Dermis microvascular lymphatic vessel endothelial cell (primary cell): ENCODE results near the gene SPATA21. TPM values are rescaled to one million over a fixed set of nuclear protein-coding genes. Genes with fewer than 3 reads are reported as not detected.

Experiments used
- DNase-seq, 2 donors: peaks; one replicate each; pipeline versions ENCODE4 v3.0.0 to v3.0.0-alpha.2; 2010; ENCODE audit warnings: low read depth in 2 of 2
- total RNA-seq: library from RNA; depleted of rRNA; stranded (reverse); fragments of >200 nt; gene quantifications from 2 replicates; pipeline ENCODE4 v1.2.1, GENCODE V29; 2014

Gene SPATA21
- total RNA-seq, 1 donor from 2014 or later: not detected

DNA sequence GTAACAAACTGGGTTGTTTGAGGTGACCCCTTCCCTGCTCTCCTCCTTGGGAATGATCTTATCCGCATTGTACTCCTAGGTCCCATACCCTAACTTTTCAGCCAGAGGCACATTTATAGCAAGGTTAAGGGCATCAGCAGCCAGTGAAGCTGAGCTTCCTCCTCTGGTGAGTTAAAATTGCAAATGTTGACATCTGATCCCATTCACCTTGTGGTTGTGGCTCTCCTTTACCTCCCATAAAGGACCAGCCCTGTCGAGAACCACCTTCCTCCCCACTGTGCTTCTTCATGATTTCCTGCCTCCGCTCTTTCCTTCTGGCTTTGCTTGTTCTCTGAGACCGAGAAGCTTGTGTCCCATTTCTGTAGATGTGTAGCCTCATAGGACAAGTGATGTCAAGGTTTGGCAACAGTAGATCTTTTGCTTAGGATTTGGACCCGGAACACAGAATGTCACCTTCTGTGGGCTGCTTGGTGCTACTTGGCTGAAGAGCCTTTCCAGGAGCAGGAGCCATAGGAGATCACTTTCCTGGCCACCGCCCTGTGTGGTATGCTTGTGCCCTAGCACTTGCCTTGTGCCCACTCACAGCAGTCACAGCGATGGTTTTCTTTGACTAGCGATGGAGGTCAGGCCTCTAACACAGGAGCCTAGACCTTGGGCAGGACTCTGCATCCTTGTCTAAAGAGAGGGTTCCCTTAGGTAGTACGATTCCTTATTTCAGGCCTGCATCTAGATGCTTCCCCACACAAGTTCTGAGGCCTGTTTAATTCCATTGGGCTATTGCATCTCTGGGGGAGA, 51.4 kb downstream of the SPATA21 start:
- no peak for DNase-seq

DNA sequence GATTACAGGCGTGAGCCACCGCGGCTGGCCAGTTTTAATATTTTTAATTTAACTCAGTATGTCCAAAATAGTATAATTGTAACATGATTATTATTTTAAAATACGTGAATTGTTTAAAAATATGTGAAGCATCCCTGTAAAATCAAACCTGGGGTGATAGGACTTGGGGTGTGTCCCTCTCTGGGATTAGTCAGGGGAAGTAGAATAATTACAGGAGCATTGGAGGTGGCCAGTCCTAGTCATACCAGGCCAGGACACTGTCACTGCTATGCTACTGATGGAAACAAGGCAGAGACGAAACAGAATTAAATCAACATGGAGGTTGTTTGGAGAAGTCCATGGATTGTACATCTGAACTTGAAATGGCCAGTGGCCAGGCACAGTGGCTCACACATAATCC, 53.3 kb downstream of the SPATA21 start:
- no peak for DNase-seq

DNA sequence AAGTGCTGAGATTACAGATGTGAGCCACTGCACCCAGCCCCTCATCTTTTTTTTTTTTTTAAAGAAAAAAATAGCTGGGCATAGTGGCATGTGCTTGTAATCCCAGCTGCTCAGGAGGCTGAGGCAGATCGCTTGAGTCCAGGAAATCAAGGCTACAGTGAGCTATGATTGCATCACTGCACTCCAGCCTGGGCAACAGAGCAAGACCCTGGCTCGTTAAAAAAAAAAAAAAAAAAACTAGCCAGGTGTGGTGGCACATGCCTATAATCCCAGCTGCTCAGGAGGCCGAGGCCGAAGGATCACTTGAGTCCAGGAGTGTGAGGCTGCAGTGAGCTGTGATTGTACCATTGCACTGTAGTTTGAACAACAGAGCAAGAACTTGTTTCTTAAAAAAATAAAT, 56.4 kb downstream of the SPATA21 start:
- DNase-seq: no peak

DNA sequence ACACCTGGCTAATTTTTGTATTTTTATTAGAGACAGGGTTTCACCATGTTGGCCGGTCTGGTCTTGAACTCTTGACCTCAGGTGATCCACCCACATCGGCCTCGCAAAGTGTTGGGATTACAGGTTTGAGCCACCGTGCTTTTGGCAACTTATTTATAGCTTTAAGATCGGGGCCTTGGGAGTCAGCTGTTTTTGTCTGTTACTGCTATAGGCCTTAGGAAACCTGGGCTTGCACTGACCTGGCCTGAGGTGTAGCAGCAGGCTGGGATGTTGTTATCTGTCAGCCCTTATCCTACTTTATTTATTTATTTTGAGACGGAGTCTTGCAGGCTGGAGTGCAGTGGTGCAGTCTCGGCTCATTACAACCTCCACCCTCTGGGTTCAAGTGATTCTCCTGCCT, 58.8 kb downstream of the SPATA21 start:
- DNase-seq: no peak

DNA sequence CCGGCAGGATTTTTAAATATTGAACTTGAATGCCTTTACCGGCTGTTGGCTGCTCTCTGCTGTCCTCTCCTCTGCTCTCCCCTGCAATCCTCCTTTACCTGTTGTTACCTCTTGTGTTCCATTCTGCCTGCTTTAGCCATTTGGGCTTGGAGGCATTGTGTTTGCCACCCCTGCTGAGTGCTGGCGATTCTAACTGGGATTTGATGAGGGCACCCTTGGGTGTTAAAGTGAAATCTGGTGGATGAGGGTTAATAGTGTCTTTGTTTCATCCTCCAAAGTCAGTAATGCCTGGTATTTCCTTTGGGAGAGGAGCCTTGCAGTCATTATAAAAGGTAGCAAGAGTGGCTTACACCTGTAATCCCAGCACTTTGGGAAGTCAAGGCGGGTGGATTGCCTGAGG, 60.3 kb downstream of the SPATA21 start:
- DNase-seq: no peak

DNA sequence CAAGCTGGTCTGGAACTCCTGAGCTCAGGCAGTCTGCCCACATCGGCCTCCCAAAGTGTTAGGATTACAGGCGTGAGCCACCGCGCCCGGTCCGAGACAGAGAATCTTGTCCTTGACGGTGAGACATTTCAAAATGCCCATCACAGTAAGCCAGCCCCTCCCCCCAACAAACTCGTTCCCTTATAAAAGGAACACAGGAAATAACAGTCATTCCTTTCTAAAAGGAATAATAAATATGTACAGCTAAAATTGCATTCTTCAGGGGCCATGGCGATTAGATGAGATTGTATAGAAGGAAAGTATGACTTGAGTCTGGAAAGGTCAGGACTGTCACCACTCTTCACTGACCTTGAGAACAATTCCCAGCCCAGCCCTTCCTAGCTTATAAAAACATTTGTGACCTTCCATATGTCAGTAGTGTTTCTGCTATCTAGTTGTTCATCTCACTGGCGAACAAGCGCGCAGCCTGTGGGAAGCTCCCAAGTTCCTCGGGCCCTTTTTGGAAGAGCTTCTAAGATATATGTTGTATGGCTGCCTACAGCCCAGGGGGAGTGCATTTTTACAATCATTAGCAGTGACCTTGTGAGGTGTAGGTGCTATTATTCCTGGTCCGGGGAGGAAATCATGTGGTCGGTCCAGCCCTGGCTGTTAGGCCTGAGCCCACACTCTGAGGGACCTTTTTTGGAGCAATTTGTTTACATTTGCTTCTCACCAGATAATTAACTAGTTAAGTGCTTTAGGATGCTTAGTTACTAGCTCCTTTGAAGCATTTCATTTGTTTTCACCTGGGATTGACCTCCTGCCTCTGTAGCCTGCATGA, 61.5 kb downstream of the SPATA21 start:
- peak in 1 of 2 donors; percentile 85 for DNase-seq

DNA sequence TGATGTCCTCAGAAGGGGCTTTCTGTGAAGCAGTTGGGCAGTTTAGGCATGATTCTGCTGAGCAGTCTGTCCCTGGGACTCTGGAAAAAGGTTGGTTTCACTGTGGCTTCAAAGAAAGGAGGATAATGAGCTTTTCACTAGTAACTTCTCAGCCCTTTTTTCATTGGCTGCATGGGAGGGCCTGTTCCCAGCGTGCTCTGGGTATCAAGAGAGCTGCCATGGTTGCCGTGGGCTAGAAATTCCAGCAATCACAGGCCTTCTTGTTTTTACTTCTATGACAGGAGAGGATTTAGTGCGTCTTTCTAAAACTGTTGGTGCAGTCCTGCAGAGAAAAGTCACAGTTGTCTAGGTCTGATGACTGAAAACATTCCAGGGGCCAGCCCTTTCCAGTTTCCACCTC, 63.0 kb downstream of the SPATA21 start:
- no peak for DNase-seq

DNA sequence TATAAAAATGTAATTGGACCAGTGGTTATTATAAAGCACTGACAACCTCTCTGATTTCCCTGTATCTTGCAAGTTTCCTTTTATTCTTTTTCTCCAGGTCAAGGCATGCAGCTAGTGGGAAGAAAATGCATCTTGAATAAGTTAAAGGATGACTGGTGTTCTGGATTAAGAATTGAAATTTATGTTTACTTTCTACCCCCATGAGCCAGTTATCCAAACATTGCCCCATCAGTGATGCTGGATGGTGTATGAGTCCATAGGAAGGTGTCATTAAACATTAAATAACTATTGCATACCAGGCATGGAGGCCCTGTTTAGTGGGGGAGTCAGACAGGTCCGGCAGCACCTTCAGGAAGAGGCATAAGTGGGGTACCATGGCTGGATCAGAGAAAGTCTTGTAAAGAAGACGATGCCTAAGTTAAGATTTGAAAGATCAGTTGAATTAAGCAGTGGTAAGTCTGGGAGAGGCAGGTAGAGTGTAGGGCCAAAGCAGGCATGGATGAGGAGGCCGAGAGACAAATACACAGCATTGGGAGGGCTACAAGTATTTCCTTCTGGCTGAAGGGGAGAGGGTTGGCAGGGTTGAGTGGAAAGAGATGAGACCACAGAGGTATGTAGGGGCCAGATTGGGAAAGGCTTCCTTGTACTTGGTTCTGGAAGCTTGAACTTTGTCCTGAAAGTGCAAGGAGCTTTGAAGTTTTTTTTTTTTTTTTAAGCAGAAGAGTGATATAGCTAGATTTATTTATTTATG, 64.5 kb downstream of the SPATA21 start:
- no peak for DNase-seq

DNA sequence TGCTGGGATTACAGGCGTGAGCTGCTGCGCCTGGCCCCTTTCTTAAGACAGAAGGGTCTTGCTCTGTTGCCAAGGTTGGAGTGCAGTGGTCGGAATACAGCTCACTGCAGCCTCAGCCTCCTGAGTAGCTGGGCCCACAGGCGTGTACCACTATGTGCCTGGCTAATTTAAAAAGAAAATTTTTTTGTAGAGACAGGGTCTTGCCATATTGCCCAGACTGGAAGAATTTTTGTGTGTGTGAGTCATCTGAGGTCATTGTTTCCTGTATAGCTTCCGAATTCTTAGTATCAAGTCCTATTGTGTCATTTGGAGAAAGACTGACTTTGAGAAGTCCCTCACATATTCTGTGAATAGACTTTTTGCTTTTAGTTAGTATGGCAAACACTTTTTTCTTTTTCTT, 65.5 kb downstream of the SPATA21 start:
- peak; percentile 66 to 86 for DNase-seq

DNA sequence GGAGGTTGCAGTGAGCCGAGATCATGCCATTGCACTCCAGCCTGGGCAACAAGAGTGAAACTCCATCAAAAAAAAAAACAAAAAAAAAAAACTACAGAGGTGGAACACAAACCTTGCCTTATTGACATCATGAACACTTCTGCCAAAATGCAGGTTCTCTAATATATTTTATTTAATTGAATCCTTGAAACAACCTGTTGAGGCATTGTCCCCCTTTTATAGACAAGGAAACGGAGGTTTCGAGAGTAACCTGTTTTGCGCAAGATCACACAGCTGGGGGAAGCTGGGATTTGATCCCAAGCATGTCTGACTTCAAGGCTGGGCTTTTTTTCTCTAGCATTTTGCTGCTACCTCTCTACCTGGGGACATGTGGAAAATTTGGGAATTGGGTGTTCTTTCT, 67.4 kb downstream of the SPATA21 start:
- DNase-seq: no peak

DNA sequence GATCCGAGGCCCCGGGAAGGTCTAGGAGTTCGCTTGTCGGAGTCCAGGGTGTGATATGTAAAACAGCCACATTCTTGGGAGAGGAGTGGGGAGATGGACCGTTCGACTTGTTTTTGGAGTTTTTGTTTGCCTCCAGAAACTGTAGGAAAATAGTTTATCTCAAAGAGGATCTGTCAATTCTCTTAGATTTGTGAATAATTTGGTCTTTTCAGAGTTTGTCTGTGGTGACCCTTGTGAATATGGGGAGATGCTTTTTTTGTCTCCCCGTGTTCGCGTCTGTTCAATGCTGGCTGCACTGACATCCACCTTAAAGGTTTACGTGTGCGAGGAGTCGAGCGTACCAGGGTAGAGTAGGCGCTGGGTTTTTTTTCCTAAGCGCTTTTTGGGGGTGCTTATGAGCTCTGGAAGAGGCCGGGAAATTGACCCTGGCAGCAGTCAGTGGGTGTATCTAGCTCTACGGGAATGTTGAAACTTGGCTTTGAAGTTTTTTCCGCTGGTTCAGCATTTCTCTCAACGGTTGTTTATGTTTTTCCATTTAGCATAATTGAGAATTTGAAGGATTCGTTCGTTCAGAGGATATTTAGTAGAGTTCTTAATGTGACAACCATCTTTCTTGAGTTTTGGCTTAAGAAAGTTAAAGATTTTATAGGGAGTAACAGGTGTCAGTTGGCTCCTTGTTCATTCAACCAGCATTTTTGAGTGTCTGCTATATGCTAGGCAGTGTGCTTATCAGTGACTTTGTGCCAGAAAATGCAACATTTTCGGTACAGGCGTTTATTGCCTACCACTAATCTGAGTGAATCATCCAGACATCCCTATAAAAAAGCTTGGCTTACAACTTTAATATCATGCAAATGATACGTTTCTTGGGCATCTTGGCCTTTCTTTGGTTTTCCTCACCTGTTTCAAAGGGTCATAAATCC, 69.0 kb downstream of the SPATA21 start:
- peak in 1 of 2 donors; percentile 33 for DNase-seq

DNA sequence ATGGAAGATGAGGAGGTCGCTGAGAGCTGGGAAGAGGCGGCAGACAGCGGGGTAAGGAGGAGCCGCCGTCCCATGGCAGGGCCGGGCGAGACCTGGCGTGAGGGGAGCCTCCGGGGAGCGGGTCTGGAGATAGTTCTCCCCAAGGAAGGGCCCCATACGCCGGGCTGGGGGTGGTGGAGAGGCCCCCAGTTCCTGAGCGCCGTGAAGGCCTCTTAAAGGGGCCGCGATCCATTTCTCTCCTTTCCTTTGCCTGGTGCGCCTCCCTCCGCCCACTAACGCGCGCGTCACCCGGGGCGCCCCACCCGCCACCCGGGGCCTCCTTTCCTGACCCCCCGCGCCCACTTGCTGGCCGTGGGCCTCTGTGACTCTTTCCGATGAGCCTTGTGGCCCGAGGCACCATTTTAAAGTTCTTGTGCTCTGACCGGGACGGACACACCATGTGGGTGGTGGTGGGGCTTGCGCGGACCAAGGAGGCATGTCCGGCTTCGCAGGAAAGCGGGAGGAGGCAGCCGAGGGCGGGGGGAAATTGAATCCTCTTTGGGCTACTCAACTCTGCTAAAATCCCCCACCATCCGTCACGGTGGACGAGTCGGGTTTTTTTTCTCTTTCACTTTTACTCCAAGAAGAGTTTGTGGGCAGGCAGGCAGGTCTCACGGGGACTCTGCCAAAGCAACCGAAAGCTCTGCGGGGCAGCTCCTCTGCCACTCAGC, 69.8 kb downstream of the SPATA21 start:
- peak; percentile 41 to 86 for DNase-seq

DNA sequence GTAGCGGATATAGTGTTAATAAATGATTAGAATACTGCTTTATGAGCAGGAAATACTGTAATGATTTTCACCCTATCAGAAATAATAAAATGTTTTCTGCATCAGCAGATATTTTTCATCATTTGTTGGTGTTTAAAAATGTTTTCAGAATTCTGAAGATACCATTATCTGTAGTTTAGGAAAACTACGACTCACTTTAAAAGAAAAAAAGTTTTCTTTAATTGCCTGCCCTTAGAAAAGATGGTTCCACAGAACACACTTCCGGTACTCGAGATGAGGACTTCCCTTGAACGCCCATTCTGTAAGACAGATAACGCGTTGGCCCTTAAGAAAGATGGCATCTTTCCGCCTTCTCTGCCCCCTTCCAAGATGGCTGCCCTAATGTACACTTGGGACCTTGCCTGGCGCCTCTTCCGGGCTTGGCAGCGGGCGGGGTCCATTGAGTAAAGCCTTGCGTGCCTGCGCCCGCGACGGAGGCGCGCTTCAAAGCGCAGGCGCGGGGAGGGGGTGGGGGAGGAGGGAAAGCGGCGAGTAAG, 70.4 kb downstream of the SPATA21 start, which contains the start of gene SZRD1:
SZRD1 (plus strand) TSS at position 521 of the 536 bp plus-strand sequence. CDS start 16 bp downstream, outside the sequence.
- DNase-seq: peak; percentile 97 to 99

DNA sequence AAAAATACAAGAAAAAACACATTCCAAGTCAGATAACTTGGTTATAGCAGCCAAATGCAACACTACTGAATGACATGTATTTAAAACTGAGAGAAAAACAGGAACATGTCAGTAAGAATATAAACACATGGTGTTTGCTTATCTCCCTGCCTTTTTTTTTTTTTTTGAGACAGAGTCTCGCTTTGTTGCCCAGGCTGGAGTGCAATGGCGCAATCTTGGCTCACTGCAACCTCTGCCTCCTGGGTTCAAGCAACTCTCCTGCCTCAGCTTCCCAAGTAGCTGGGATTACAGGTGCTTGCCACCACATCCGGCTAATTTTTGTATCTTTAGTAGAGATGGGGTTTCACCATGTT, 72.1 kb downstream of the SPATA21 start:
- peak in 1 of 2 donors; percentile 44 for DNase-seq

DNA sequence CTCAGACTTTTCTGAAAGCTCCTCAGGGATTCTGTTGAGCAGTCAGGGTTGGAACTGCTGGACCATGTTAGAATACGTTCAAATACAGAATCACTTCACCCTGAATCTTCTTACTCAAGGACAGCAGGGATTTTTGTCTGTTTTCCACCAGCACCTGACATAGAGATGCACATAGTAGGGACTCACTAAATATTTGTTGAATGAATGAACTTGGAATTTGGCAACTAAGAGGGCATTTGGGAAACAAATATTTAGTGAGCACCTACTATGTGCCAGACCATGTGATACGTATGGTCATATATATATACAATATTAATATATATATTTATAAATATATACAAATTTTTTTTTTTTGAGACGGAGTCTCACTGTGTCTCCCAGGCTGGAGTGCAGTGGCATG, 80.4 kb downstream of the SPATA21 start:
- no peak for DNase-seq

DNA sequence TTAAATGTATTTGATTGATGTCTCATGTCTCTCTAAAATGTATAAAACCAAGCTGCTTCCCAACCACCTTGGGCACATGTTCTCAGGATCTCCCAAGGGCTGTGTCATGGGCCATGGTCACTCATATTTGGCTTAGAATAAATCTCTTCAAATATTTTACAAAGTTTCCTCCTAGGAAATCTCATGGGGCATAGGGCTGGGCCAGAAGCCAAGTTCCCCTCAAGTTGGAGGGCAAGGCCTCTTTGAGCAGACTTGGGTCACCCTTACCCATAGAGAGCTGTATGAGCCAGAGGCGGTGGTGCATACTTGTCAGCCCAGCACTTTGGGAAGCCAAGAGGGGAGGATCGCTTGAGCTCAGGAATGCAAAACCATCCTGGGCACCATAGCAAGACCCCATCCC, 82.6 kb downstream of the SPATA21 start:
- DNase-seq: no peak

DNA sequence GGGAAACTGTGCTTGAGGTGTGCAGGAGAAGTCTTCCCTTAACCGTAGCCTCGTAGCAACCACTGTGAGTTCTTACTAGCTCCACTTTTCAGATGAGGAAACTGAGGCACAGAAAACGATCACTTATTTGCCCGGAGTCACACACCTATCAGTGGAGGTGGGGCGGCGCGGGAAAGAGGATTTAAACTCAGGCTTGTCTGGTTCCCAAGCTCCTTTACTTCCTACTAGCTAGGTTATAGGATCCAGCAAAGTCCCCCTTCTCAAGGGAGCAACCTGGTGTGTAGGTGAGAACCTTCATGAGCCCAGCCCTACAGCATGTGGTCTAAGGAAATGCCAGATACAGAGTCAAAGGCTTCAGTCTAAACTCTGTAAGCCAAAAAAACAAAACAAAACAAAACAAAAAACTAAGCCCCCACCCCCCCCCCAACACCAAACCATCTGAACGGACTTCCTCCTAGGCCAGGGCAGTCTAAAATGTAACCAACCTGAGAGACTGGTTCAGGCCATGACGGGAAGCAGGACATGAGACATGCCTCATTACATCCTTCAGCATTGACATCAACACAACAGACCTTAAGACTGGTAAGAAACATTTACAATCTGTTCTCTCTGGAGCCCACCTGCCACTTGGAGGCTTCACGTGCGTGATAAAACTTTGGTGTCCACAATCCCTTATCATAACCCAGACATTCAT, 84.2 kb downstream of the SPATA21 start:
- DNase-seq: peak in 1 of 2 donors; percentile 18

DNA sequence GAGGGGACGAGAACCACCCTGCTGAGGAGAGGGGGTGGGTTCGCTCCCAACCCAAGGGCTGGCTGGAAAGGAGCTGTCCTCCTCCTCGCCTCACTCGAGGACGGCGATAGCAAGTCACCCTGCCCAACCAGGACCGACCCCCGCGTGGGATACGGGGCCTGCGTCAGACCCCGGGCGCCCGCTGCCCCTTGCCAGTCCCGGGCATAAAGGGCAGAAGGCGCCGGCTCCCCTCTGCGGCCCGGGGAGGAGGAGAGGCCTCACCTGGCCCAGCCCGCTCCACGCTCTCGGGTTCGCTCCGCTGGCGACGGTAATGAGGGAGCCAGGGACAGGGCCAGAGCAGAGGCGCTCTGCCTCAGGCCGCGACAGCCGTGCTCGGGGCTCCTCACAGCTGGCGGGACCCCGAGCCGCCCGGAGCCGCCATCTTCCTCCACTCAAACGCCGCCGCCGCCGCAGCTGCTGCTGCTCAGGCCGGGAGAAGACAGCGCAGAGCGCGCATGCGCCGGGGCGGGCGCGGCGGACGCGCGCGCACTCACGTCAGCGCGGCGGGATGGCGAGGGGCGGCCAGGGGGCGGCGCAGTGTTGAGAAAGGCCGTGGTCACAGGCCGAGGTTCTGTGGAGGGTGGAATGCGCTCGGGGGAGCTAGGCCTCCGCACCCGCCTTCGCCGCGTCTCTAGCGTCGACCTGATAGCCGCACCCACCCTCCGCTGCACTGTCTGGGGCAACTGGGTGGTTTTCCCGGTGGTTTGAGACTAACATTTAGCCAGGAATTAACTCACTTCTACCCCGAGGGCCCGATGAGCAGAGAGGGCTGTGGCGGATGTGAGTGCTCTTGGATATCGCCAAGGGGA, 85.0 kb downstream of the SPATA21 start, which contains the start of gene FBXO42:
FBXO42 (minus strand) TSS at position 487 of the 848 bp plus-strand sequence. CDS start 37,062 bp downstream, outside the sequence.
- DNase-seq: peak; percentile 74 to 92
